Stomach (tissue), 9 donors: Measurements from ENCODE around the gene PNMA8B. TPM values are rescaled to one million over a fixed set of nuclear protein-coding genes. Genes with fewer than 3 reads are reported as not detected.

Experiments used
- DNase-seq, 2 donors: peaks; one replicate each; pipeline versions ENCODE4 v3.0.0 to v3.0.0-alpha.2; 2013 to 2019
- H3K27ac ChIP-seq, 5 donors: fragments of 200-600 bp in 4 of 5; sonication (generic) in 4 of 5; one replicate each; pipeline ENCODE4 v1.5.1; 2013 to 2019; ENCODE audit warnings: mild to moderate bottlenecking in 1 of 5, moderate library complexity in 1 of 5
- H3K27me3 ChIP-seq, 3 donors: fragments of 200-600 bp; sonication (generic); one replicate each; pipeline ENCODE4 v1.5.1; 2017 to 2019; ENCODE audit warnings: mixed run types in 1 of 3
- H3K36me3 ChIP-seq, 4 donors: fragments of 200-600 bp; sonication (generic); 1 replicate in 3 of 4; 2 replicates in 1 of 4; pipeline ENCODE4 v1.5.1; 2016 to 2019
- H3K4me1 ChIP-seq, 4 donors: fragments of 200-600 bp; sonication (generic); one replicate each; pipeline ENCODE4 v1.5.1; 2016 to 2019
- H3K4me3 ChIP-seq, 4 donors: fragments of 200-600 bp; sonication (generic) in 3 of 4; one replicate each; pipeline ENCODE4 v1.5.1; 2016 to 2019; ENCODE audit warnings: mild to moderate bottlenecking in 1 of 4
- H3K9me3 ChIP-seq, 4 donors: fragments of 200-600 bp; sonication (generic); one replicate each; pipeline ENCODE4 v1.5.1; 2016 to 2019
- EP300 ChIP-seq: sonication (generic); formaldehyde crosslinking; IDR thresholded peaks from one replicate; pipeline ENCODE4 v1.6.1; 2017; ENCODE audit warnings: antibody characterized with exemption
- POLR2A ChIP-seq, 4 donors: fragments of 450-650 bp; IDR thresholded peaks; one replicate each; pipeline ENCODE4 v1.6.1; 2016; ENCODE audit warnings: antibody characterized with exemption in 4 of 4, control low read depth in 2 of 4, mild to moderate bottlenecking in 1 of 4, moderate library complexity in 1 of 4
- POLR2AphosphoS5 ChIP-seq, 3 donors: sonication (generic); formaldehyde crosslinking; IDR thresholded peaks; one replicate each; pipeline ENCODE4 v1.6.1; 2016; ENCODE audit warnings: antibody characterized with exemption in 3 of 3
- WGBS, 5 donors: extraction: QIAGEN DNeasy Blood & Tissue Kit in 3 of 5; methylation state at CpG; one replicate each; pipeline versions ENCODE4 v1.1.5 to v1.1.7; 2013 to 2018; 5-methylcytosine and 5-hydroxymethylcytosine counted together
- intact Hi-C: fragments of 100-400 bp; cut with DNase I; formaldehyde crosslinking; loops from one replicate; pipeline ENCODE4 v1.15.1; 2023; ENCODE audit warnings: low total_unique reads
- polyA plus RNA-seq, 3 donors: library from polyadenylated mRNA; stranded (reverse); fragments of 200-250 nt; gene quantifications; one replicate each; pipeline ENCODE4 v1.2.3, GENCODE V29; 2013
- total RNA-seq, 5 donors: library from RNA; depleted of rRNA; stranded (reverse); fragments of >200 nt; gene quantifications; one replicate each; pipeline versions ENCODE4 v1.1.0 to v1.2.3, GENCODE V29; 2014 to 2016
- TF ChIP-seq, protein P1 (sequence below), 7 experiments: fragments of 450-650 bp in 4 of 7; fragments of 200-600 bp in 3 of 7; sonication (generic) in 3 of 7; IDR thresholded peaks; one replicate each; pipeline ENCODE4 v1.5.1; 2016 to 2019; ENCODE audit warnings: antibody characterized with exemption in 7 of 7, control low read depth in 2 of 7, mild to moderate bottlenecking in 1 of 7
- donor health status: healthy with polysubstance abuse.
- donor health status: Bipolar disorder and iron deficiency.
- donor health status: healthy.

Gene PNMA8B
- total and polyA plus RNA-seq, 8 donors = under 0.01 to 4.1 (median 0.76) TPM; not detected in 1

DNA sequence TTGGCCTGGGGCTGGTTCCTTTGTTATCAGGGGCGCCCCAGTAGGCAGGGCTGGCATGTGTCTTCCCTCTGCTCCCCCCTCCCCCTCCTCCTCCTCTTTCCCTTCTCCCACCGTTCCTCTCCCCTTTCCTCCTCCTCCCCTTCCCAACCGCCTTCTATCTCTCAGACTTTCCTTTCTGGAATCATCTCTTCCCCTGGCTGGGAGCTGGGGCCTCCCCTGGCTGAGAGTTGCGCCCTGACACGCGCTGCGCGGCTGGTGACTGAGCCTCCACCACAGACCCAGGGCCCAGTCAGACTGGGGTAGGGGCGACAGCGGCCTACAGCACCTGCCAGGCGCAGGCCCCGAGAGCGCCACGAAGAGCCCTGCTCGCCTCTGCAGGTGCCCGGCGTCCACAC, 2.8 kb downstream of the PNMA8B start:
- TF ChIP-seq POLR2A (IDR thresholded peaks at IDR 0.05) = no peak
- TF ChIP-seq POLR2AphosphoS5 (IDR thresholded peaks at IDR 0.05) = no peak
- TF ChIP-seq, protein P1, sequence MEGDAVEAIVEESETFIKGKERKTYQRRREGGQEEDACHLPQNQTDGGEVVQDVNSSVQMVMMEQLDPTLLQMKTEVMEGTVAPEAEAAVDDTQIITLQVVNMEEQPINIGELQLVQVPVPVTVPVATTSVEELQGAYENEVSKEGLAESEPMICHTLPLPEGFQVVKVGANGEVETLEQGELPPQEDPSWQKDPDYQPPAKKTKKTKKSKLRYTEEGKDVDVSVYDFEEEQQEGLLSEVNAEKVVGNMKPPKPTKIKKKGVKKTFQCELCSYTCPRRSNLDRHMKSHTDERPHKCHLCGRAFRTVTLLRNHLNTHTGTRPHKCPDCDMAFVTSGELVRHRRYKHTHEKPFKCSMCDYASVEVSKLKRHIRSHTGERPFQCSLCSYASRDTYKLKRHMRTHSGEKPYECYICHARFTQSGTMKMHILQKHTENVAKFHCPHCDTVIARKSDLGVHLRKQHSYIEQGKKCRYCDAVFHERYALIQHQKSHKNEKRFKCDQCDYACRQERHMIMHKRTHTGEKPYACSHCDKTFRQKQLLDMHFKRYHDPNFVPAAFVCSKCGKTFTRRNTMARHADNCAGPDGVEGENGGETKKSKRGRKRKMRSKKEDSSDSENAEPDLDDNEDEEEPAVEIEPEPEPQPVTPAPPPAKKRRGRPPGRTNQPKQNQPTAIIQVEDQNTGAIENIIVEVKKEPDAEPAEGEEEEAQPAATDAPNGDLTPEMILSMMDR (IDR thresholded peaks at IDR 0.05) = no peak
- no peak for TF ChIP-seq EP300
- Histone ChIP-seq H3K27ac (peak overlapping the region in 3 of 5 donors; percentile 40 to 73 (median 53)), H3K36me3 (no peaks in the 10 kb centered on the region), H3K4me3 (peak overlapping the region; percentile 40 to 48 (median 42)), H3K9me3 (no peaks in the 10 kb centered on the region), H3K27me3 (peaks cover 3 to 80% (median 64%) of the 10 kb centered on the region in 3 donors), H3K4me1 (peaks cover 35 to 58% (median 52%) of the 10 kb centered on the region in 4 donors)
- DNase-seq = peak in 1 of 2 donors; percentile 48
- intact Hi-C loops = loop anchor here (5.0 kb wide), 1 partner anchor 216 kb away; no protein-coding TSS in a partner anchor
- 34 to 74% (median 61%) methylated on average over 12 to 17 of the region's 17 CpGs for WGBS, 5 donors

DNA sequence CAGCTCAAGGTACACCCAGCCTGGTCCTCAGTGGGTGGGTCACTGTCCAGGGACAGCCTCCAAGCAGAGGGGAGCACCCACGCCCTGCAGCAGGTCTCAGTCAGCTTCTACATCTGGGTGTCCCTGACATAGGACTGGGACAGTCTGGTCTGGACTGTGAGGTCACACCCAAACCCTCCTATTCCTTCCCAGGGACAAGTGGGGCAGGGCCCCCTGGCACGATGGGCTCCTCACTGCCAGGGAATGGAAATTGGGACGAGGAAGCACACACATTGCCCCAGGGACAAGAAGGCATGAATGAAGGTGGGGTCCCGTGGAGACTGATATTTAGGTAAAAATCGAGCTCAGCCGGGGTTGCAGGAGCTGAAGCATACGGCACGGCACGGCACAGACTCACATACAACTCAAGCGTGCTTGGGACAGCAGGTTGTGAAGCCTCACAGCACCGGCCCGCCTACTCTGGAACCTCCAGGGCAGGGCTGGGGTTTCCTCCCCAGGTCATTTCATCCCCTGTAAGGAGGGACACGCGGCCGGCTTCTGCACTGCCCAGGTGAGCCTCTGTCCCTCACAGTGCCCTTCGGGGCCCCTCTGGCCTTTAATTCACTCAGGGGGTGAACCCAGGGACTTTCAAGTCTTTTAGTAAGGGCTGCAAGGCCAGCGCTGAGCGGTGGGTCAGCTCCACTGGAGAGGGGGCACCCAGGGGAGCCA, 3.5 kb downstream of the PNMA8B start:
- Histone ChIP-seq H3K36me3 (no peaks in the 10 kb centered on the region), H3K9me3 (no peaks in the 10 kb centered on the region), H3K4me3 (no peak overlapping the region), H3K27ac (peak overlapping the region in 1 of 5 donors; percentile 73), H3K4me1 (peaks cover 42 to 65% (median 60%) of the 10 kb centered on the region in 4 donors), H3K27me3 (peaks cover 3 to 87% (median 69%) of the 10 kb centered on the region in 3 donors)
- DNase-seq = no peak
- intact Hi-C loops = loop anchor here (5.0 kb wide), 1 partner anchor 215 kb away; no protein-coding TSS in a partner anchor
- 65 to 73% (median 69%) methylated on average over 15 to 18 of the region's 18 CpGs for WGBS, 5 donors
- TF ChIP-seq POLR2AphosphoS5 (IDR thresholded peaks at IDR 0.05) (no peak), EP300 (no peak), POLR2A (IDR thresholded peaks at IDR 0.05) (no peak)
- TF ChIP-seq, protein P1 (IDR thresholded peaks at IDR 0.05) = no peak

DNA sequence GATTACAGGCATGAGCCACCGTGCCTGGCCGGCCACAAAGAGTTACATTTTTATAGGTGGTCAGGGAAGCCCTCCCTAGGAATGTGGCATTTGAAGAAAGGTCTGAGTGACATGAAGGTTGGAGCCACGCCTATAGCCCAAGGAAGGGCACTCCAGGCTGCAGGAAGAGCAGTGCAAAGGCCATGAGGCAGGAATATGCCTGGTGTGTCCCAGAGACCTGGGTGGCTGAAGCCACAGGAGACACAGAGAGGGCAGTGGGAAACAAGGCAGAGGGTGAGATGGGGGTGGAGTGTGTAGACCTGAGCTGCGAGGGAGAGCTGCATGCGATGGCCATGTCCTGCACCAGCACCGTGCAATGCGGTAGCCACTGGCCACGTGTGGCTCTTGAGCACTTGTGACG, 4.9 kb downstream of the PNMA8B start:
- no peak for DNase-seq
- Histone ChIP-seq H3K4me1 (peaks cover 42 to 65% (median 59%) of the 10 kb centered on the region in 4 donors), H3K36me3 (no peaks in the 10 kb centered on the region), H3K27ac (no peak overlapping the region), H3K4me3 (no peak overlapping the region), H3K27me3 (peaks cover 3 to 97% (median 72%) of the 10 kb centered on the region in 3 donors), H3K9me3 (no peaks in the 10 kb centered on the region)
- 77 to 88% (median 86%) methylated on average over 9 of the region's 9 CpGs for WGBS, 5 donors
- TF ChIP-seq POLR2A (IDR thresholded peaks at IDR 0.05) (no peak), EP300 (no peak), POLR2AphosphoS5 (IDR thresholded peaks at IDR 0.05) (no peak)
- TF ChIP-seq, protein P1 (IDR thresholded peaks at IDR 0.05) = no peak
- intact Hi-C loops = loop anchor here (5.0 kb wide), 1 partner anchor 213 kb away; no protein-coding TSS in a partner anchor

DNA sequence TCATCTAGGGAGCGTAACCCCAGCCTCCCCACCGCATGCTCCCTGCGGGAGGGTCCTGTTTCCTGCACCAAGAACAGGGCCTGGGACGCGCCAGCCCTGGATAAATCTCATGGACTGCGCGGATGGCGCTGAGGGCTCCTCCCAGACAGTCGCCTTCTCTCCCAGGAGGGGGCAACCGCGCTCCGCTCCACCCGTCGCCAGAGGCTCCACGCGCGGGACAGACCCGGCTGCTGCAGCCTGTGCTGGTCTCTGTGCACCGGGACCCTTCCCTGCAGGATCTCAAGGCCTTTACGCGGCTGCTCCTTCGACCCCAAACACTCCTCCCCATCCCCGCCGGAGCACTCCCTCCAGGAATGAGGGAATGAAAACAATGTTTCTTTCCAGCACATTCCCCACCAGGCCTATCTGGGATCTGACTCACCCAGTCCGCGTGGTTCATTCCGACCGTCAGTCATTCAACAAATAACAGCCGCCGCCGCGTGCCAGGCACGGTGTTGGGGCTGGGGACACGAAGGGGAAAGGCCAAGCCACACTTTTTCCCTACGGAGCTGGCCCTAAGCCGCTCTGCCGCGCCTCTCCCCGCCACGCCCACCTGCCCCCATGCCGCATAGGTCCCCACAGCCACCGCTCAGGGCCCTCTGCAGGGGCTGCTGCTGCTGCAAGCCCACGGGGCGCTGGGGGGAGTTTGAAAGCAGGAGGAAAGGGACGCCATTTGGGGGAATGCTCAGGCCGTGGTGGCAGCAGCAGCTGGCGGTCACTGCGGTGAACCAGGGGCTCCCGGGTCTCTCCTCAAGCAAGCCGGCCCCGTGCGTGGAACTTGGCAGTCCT, 6.0 kb downstream of the PNMA8B start:
- H3K9me3 ChIP-seq = no peaks in the 10 kb centered on the region
- 10 to 20% (median 14%) methylated on average over 33 to 52 of the region's 52 CpGs for WGBS, 5 donors
- peak; percentile 50 to 74 for DNase-seq
- intact Hi-C loops = loop anchor here (5.0 kb wide), 2 partner anchors 97 to 212 kb away; no protein-coding TSS in a partner anchor
- peaks cover 3 to 86% (median 65%) of the 10 kb centered on the region in 3 donors for H3K27me3 ChIP-seq
- H3K36me3 ChIP-seq = no peaks in the 10 kb centered on the region
- H3K4me3 ChIP-seq = peak overlapping the region in 2 of 4 donors; percentile 16 to 18
- peaks cover 36 to 54% (median 48%) of the 10 kb centered on the region in 4 donors for H3K4me1 ChIP-seq
- H3K27ac ChIP-seq = no peak overlapping the region
- TF ChIP-seq POLR2AphosphoS5 (IDR thresholded peaks at IDR 0.05) (no peak), EP300 (no peak), POLR2A (IDR thresholded peaks at IDR 0.05) (no peak)
- TF ChIP-seq, protein P1 (IDR thresholded peaks at IDR 0.05) = no peak
